ENCODE results near the gene PRR16. TPM values are rescaled to one million over a fixed set of nuclear protein-coding genes. Genes with fewer than 3 reads are reported as not detected.
"Not testable (repeated sequence)": the region's sequence is repeated elsewhere in the genome, so short reads cannot be mapped to it uniquely, and the experiment has no call there.

The PRR16 gene
- total RNA-seq = not detected

DNA sequence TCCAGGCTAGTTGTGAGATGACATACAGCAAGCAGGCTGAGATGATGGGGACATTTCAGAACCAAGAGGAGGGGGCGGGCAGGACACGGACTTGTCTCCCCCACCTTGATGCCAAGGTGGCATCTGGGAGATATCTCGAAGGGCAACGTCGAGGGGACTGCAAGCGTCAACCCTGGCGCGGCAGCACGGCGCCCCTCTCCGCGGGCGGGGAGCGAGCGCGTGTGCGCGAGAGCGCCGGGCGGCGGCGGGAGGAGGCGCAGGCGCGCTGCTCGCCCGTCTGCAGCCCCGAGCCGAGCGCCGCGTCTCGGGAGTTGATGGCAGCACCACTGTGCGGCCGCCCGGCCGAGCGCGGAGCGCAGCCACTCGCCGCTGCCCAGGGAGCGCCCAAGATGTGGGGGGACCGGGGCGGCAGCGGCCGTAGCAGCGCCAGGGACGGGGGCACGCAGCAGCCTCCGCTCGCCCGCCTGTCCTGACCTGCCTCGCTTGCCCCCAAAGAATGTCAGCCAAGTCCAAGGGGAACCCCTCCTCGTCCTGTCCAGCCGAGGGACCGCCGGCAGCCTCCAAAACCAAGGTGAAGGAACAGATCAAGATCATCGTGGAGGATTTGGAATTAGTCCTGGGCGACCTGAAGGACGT lies at the start of gene PRR16:
PRR16 (plus strand) TSS at position 310 of the 636 bp plus-strand sequence.
- Mint-ChIP-seq H3K27ac (no peak within 1 kb of the TSS), H3K9me3 (no peaks in the 10 kb centered on the region), H3K36me3 (peaks cover 0 to 11% of the 10 kb centered on the region in 2 donors)
- DNase-seq (ENCODE audit: low spot score in 2 of 2) (peak in 1 of 2 donors; percentile 14), ATAC-seq (peak in 1 of 2 donors; percentile 78)

DNA sequence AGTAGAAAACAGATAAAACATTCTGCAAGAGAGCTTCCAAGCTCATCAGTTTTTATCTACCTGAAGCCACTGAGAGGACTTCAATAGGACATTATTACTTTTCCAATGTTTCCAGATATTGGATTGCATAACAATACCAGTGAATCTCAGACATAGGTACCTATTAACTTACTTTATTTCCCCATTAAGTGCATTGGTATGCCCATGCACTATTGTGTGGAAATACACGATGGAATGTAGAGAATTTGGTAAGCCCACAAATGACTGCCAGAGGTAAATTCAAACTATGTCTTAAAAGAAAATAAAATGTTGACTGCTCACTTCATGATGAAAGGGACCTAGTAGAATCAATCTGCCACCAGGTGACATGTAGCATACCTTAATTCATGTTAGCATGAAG lies 48.1 kb upstream of the PRR16 start:
- H3K36me3 Mint-ChIP-seq = no peaks in the 10 kb centered on the region
- H3K9me3 Mint-ChIP-seq = peaks cover 0 to 4% of the 10 kb centered on the region in 2 donors
- no peak for ATAC-seq
- H3K27ac Mint-ChIP-seq = no peak overlapping the region
- no peak for DNase-seq (ENCODE audit: low spot score in 2 of 2)

DNA sequence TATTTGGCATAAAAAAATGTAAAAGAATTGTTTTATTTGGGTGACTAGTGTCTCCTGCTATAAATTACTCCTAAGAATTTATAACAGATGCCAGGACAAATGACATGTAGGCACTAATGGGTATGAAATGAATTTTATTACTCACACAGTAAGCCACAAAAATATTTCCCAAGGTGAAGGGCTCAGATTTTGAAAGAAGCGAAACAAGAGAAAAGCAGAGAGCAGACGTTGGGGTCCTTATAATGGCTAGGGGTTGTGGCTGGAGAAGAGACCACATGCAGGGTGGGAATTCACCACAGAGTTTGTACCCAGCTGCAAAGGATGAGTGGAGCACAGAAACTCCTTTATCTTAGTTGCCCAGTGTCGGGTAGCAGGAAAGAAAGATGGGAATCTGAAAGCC lies 45.0 kb upstream of the PRR16 start:
- Mint-ChIP-seq H3K9me3 (peaks cover 2 to 6% of the 10 kb centered on the region in 2 donors), H3K36me3 (peaks cover 0 to 1% of the 10 kb centered on the region in 2 donors), H3K27ac (no peak overlapping the region)
- no peak for ATAC-seq
- DNase-seq (ENCODE audit: low spot score in 2 of 2) = no peak

DNA sequence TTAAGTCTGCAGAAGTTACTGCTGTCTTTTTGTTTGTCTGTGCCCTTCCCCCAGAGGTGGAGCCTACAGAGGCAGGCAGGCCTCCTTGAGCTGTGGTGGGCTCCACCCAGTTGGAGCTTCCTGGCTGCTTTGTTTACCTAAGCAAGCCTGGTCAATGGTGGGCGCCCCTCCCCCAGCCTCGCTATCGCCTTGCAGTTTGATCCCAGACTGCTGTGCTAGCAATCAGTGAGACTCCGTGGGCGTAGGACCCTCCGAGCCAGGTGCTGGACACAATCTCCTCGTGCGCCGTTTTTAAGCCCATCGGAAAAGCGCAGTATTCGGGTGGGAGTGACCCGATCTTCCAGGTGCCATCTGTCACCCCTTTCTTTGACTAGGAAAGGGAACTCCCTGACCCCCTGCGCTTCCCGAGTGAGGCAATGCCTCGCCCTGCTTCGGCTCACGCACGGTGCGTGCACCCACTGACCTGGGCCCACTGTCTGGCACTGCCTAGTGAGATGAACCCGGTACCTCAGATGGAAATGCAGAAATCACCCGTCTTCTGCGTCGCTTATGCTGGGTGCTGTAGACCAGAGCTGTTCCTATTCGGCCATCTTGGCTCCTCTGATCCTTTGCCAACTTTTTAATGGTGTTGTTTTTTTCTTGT lies 37.3 kb upstream of the PRR16 start:
- DNase-seq (ENCODE audit: low spot score in 2 of 2); H3K27ac Mint-ChIP-seq; ATAC-seq: not testable (repeated sequence)
- H3K36me3 Mint-ChIP-seq = peaks cover 0 to 17% of the 10 kb centered on the region in 2 donors
- H3K9me3 Mint-ChIP-seq = peaks cover 34 to 35% of the 10 kb centered on the region in 2 donors

DNA sequence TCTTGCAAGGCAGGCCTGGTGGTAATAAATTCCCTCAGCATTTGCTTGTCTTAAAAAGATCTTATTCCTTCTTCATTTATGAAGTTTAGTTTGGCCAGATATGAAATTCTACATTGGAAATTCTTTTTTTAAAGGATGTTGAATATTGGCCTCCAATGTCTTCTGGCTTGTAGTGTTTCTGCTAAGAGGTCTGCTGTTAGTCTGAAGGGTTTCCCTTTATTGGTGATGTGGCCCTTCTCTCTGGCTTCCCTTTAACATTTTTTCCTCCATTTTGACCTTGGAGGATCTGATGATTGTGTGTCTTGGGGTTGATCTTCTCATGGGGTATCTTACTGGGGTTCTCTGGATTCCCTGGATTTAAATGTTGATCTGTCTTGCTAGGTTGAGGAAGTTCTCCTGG lies 33.5 kb upstream of the PRR16 start:
- Mint-ChIP-seq H3K27ac (no peak overlapping the region), H3K36me3 (peaks cover 0 to 12% of the 10 kb centered on the region in 2 donors), H3K9me3 (peaks cover 29 to 30% of the 10 kb centered on the region in 2 donors)
- no peak for DNase-seq (ENCODE audit: low spot score in 2 of 2)
- no peak for ATAC-seq

DNA sequence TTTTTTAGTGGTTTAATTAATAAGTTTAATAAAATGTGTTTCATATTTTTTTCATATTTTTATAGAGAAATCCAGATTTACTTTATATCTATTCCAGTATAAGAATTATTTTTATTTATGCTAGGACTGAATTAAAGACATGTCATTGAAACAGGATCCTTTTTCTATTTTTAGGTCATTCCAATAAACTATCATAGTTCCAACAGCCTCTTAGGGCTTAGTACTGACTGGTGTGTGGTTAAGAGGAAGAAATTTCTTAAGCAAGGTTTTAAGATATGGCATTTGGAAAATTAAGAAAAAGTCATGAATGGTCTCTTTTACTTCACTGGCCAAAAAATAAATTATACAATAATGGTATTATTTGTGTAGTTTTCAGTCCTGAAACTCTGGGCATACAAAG lies 31.2 kb upstream of the PRR16 start:
- H3K36me3 Mint-ChIP-seq = peaks cover 0 to 16% of the 10 kb centered on the region in 2 donors
- DNase-seq (ENCODE audit: low spot score in 2 of 2) (no peak), ATAC-seq (no peak)

DNA sequence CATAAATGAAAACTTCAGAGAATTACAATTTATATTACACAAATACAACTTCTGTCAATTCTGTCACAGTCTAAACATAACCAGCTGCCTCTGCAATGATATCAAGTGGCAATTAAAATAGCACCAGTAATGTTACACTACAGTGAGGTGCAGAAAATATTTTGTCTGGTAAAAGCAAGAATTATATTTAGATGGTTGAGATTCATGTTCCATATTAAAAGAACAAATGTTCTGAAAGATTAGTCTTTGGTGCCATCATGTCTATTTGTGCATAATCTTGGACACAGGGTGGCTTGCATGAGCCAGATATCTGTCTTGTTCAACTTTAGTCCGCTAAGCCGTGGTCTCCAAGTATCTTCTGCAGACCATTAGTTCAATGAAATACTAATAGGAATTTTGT lies 29.0 kb upstream of the PRR16 start:
- Mint-ChIP-seq H3K27ac (no peak overlapping the region), H3K9me3 (peaks cover 15% of the 10 kb centered on the region in 2 donors), H3K36me3 (peaks cover 0 to 15% of the 10 kb centered on the region in 2 donors)
- ATAC-seq (no peak), DNase-seq (ENCODE audit: low spot score in 2 of 2) (no peak)

More for the DNA sequence above, 31.2 kb upstream of the PRR16 start:
- Mint-ChIP-seq H3K27ac (no peak overlapping the region), H3K9me3 (peaks cover 25 to 29% of the 10 kb centered on the region in 2 donors)

DNA sequence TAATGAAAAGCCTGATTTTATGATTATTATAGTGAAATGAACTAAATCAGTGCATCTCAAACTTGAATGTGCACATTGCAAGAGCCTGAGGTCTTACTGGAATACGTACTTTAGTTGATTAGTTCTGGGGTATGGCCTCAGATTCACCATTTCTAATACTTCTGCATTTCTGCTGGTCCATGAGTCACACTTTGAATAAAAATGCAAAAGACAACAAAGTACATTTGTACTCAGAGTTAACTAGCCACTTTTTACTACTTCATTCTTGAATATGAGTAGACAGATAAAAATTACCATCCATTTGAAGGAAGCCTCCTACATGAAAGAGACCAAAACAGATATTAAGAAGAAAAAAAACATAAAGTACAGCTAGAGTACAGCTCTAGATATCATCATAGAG lies 27.1 kb upstream of the PRR16 start:
- DNase-seq (ENCODE audit: low spot score in 2 of 2) = no peak
- H3K27ac Mint-ChIP-seq = no peak overlapping the region
- H3K36me3 Mint-ChIP-seq = peaks cover 0 to 4% of the 10 kb centered on the region in 2 donors
- H3K9me3 Mint-ChIP-seq = peaks cover 0 to 4% of the 10 kb centered on the region in 2 donors
- ATAC-seq = no peak

DNA sequence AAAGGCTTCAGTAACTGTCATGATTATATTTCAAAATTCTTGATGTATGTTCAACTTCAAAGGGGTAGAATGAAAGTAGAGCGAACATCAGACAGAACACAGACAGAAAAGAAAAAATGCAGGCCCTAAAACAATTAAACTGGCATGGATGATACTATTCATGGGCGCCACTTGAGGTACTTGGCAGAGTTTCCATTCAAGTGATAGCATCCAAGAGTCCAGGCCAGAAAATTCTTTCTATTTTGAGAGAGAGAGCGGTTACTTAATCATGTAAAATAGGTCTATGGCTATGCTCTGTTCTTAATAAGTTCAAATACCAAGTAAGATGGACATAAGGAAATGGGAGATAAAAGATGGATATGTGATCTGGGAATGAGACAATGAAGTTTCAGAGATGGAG lies 21.4 kb upstream of the PRR16 start:
- DNase-seq (ENCODE audit: low spot score in 2 of 2) (no peak), ATAC-seq (no peak)
- H3K27ac Mint-ChIP-seq = no peak overlapping the region
- H3K36me3 Mint-ChIP-seq = no peaks in the 10 kb centered on the region
- peaks cover 0 to 4% of the 10 kb centered on the region in 2 donors for H3K9me3 Mint-ChIP-seq

DNA sequence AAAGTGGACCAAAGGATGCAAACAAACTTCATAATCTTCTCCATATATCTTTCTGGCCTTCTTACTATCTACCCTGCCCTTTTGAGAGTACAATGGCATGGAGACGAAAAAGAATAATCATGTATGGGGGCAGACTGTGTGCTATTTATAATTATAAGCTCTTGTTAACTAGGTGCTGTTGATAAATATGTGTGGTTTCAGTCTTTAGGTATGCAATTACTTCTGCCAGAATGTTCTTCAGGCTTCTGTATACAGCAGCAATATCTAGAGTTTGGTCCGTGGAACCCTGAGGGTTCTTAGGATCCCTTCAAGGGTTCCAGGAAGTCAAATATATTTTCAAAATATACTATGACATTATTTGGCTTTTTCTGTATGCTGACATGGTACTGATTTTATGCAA lies 20.5 kb upstream of the PRR16 start:
- Mint-ChIP-seq H3K9me3 (peaks cover 0 to 4% of the 10 kb centered on the region in 2 donors), H3K36me3 (no peaks in the 10 kb centered on the region), H3K27ac (no peak overlapping the region)
- ATAC-seq (no peak), DNase-seq (ENCODE audit: low spot score in 2 of 2) (no peak)

DNA sequence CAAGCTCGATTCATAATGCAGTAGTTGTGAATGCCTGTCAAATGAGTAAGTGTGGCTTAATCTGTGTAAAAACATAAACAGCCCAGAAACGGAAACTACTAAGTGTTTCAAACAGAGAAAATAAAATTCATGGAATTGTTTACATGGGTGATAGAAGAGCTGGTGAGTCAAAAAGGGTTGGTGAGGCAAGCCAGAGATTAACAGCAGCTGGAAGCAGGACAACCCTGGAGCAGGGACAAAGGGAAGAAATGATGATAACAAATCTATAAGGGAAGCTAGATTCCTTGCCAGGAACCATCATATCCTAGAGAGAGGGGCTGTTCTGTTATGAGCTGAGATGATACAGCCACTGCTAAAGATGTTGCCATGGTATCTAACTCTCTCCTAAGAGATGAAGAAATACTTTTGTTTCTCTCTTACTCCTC lies 18.0 kb upstream of the PRR16 start:
- DNase-seq (ENCODE audit: low spot score in 2 of 2) (no peak), ATAC-seq (no peak)
- Mint-ChIP-seq H3K36me3 (no peaks in the 10 kb centered on the region), H3K27ac (no peak overlapping the region), H3K9me3 (peaks cover 0 to 4% of the 10 kb centered on the region in 2 donors)

DNA sequence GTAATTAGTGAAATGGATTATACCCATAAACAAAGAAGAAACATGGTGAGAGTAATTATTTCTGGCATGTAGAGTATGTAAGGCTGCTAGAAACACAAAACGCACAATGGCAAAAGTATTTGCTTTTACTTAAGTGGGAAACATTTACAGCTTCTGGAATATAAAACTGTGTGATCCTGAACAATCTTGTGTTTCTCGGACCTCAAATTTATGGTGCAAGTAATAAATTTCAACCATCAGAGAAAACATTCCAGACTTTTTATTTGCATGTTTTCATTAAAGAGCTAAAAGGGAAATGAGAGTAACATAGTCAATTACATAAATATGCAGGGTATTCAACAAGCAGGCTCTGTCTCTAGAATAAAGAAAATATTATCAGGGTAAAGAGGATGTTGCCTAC lies 17.2 kb upstream of the PRR16 start:
- Mint-ChIP-seq H3K36me3 (no peaks in the 10 kb centered on the region), H3K27ac (no peak overlapping the region), H3K9me3 (peaks cover 0 to 4% of the 10 kb centered on the region in 2 donors)
- DNase-seq (ENCODE audit: low spot score in 2 of 2) (no peak), ATAC-seq (no peak)

DNA sequence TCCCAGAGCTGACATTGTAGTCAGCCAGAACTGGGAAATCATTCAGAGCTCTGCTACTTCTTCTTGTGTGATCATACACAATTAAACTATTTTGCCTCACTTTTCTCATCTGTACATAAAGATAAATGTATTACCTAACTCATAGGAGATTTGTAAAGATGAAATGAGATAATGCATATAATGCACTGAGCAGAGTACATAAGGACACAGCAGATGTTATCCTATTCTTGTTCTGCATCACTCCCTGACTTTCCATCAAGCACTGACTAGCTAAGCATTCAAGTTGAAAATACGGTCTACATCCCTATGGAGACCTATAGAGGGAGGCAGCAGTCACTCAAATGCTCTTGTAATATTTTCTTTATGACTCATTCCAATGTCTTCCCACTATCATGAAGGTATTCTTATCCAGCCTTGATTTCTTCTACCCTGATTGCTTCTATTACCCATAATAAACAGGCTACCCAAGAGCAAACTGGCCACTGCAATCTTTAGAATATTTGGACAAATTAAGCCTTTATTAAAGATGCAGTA lies 16.3 kb upstream of the PRR16 start:
- DNase-seq (ENCODE audit: low spot score in 2 of 2) (no peak), ATAC-seq (no peak)
- H3K9me3 Mint-ChIP-seq = no peaks in the 10 kb centered on the region
- no peaks in the 10 kb centered on the region for H3K36me3 Mint-ChIP-seq
- H3K27ac Mint-ChIP-seq = no peak overlapping the region

DNA sequence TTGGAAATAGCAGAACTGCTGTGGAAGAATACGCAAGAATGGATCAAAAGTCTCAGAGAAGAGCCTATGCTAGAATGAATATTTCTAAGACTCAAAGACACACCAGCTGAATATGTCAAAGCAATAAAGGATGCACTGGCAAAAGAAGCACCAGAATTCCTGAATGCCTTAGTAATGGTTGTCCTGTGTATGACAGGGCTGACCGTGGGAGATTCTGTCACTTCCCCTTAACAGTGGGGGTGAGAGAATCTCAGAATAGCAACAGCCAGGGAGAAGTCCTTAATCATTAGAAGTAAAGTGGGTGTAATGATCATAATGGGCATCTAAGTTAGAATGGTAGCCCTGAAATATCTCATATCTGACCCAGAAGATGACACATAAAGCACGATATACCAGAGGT lies 14.6 kb upstream of the PRR16 start:
- DNase-seq (ENCODE audit: low spot score in 2 of 2) (no peak), ATAC-seq (no peak)
- no peaks in the 10 kb centered on the region for H3K36me3 Mint-ChIP-seq
- no peak overlapping the region for H3K27ac Mint-ChIP-seq
- H3K9me3 Mint-ChIP-seq = no peaks in the 10 kb centered on the region

DNA sequence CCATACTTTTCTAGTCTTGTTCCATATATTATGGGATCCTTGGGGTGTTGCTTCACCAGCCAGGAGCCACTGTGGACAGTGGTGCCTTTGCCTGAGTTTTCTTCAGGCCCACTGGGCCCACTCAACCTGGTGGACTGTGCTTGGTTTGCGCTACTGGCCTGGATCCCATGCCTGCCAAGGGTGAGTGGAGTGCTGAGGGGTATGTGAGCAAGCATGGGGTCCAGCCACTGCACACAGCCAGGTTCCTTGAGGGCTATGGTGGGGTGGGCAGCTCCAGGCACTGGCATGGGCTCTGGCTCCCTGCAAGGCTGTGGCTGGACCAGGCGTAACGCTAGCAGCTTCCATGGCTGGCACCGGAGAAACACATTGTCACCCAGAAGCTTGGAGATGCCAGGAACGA lies 13.2 kb upstream of the PRR16 start:
- no peak for ATAC-seq
- Mint-ChIP-seq H3K9me3 (no peaks in the 10 kb centered on the region), H3K36me3 (no peaks in the 10 kb centered on the region)

DNA sequence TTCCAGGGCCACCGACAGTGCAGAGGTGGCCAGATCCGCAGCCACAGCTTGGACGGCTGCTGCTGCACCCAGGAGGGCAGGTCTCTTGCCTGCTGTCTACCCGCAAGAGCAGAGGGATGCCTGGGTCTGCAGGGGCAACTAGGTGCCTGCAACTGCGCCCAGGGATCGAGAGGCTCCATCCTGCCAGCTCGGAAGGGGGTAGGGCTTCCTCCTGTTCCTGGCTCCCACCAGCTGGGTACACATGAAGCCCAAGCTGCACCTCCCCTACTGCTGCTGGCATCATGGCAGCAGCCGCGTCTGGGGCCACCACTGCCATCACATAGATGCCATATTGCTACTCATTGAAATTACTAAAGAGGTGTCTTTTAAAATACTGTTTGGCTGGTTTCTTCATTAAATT lies 12.7 kb upstream of the PRR16 start:
- Mint-ChIP-seq H3K27ac (no peak overlapping the region), H3K9me3 (no peaks in the 10 kb centered on the region), H3K36me3 (no peaks in the 10 kb centered on the region)
- no peak for DNase-seq (ENCODE audit: low spot score in 2 of 2)
- ATAC-seq = no peak

More for the DNA sequence above, 13.2 kb upstream of the PRR16 start:
- no peak overlapping the region for H3K27ac Mint-ChIP-seq
- no peak for DNase-seq (ENCODE audit: low spot score in 2 of 2)

DNA sequence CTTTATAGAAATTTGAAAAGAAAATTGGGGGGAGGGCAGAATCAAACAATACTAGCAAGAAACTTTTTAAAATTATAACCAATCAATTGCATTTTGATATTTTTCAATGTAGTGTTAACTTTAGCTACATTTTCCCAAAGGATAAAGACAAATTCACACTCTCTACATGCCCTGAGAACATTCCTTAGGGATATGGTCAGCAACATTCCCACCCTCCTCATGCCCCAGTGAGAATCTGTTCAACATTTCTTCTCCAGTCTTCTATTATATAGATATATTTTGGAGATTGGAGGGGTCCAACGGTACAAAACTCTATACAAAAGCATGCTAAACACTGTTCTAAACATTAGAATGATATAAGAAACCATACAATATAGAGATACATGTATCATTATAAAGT lies 11.6 kb upstream of the PRR16 start:
- Mint-ChIP-seq H3K36me3 (no peaks in the 10 kb centered on the region), H3K9me3 (no peaks in the 10 kb centered on the region), H3K27ac (no peak overlapping the region)
- DNase-seq (ENCODE audit: low spot score in 2 of 2) (no peak), ATAC-seq (no peak)
